ENCODE measurements around the gene THAP12.

THAP12 gene

DNA sequence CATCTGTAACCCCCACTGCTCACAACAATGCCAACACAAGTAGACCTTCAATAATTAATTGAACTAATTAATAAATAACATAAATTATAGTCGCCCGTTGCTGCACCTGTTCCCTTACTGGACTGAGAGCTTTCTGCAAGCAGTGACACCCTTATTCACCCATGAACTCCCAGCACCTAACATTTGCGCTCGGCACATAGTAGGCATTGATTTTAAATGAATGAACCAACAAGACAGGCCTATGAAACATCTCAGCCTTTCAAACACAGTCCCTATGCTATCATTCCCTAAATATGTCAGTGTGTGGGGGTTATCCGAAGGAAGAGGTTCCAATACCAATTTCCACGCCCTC is 1.1 kb downstream of the THAP12 start:
- DNase-seq, result no peak

DNA sequence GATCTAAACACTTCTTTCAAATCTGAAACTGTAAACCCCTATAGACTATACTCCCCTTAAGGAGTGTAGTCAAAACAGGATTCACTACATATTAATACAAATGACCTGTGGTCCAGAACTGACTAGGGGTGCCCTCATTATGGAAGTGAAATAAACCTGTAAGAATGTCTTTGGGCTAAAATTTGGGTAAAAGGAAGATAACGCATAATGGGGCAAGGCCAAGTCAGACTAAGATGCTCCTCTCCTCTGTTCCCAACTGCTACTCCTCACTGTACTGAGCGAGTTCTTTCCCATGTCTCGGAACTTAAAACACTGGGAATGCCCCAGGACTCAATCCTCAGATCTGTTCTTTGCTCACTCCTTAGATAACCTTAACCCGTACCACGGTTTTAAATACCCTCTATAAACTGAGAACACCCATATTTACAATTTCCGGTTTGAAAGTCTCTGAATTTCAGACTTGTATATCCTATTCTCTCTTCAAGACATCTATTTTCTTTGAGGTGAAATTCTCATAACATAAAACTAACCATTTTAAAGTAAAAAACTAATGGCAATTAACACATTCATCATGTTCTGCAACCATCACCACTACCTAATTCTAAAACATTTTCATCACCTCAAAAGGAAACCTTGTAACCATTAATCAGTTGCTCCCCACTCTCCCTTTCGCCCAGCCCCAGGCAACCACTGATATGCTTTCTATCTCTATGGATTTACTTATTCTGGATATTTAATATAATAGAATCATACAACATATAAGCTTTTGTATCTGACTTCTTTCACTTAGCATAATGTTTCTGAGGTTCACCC is 4.0 kb downstream of the THAP12 start:
- no peak for DNase-seq

DNA sequence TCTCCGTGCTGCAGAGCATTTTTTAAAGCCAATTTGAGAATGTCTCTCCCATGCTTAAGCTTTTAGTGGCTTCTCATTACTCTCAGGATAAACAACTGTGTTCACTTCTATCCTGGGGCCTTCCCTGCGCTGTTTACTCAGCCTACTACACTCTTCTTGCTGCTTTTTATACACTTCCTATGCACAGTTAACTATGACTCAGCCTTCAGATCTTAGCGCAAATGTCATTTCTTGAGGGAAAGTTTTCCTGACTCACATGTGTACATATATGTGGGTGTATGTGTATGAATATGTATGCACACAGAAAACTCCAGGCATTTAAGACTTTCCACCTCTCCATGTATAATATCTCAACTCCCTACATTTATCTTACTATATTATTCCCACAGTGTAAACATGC is 9.8 kb downstream of the THAP12 start:
- DNase-seq, result no peak

DNA sequence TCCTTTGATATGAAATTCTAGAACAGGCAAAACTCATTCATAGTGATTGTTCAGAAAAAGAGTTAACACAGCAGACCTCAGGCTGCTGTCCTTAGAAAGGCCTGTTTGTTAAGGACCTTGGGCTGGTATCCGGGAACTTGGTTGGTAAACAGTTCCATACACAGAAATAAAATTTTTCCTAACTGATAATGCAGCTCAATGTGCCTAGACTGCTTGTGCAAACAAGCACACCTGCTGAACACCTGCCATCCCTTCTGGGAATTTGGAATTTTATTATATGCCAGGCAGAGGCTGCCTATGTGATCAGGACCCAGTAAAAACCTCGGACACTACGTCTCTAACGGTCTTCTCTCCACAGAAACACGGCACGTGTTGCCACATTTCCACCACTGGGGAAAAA is 11.5 kb downstream of the THAP12 start:
- no peak for DNase-seq

DNA sequence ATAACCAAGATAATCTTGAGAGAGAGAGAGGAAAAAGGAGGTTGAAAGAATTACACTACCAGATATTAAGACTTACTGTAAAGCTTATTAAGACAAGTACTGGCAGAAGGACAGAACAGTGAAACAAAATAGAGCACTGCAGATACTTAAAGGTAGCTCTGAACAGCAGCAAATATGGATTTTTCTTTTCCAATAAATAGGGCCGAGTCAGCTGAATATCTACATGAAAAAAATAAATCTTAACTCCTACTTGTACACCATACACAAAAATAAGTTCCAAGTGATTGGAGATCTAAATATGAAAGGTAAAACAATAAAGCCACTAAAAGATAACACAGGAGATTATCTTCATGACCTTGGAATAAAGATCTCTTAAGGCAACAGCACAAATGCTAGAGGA is 12.4 kb downstream of the THAP12 start:
- DNase-seq, result no peak

DNA sequence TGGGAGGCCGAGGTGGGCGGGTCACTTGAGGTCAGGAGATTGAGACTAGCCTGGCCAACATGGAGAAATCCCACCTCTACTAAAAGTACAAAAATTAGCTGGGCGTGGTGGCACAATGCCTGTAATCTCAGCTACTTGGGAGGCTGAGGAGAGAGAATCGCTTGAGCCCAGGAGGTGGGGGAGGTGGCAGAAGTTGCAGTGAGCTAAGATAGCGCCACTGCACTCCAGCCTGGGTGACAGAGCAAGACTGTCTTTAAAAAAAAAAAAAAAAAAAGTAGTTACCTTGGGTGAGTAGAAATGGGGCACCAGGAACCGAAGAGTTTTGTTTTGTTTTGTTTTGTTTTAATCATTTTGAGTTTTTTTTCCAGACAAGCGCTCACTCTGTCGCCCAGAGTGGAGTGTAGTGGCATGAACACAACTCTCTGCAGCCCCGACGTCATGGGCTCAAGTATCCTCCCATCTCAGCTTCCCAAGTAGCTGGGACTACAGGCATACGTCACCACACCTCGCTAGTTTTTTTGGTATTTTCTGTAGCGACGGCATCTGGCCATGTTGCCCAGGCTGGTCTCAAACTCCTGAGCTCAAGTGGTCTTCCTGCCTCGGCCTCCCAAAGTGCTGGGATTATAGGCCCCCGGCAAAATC is 15.8 kb downstream of the THAP12 start:
- no peak for DNase-seq

DNA sequence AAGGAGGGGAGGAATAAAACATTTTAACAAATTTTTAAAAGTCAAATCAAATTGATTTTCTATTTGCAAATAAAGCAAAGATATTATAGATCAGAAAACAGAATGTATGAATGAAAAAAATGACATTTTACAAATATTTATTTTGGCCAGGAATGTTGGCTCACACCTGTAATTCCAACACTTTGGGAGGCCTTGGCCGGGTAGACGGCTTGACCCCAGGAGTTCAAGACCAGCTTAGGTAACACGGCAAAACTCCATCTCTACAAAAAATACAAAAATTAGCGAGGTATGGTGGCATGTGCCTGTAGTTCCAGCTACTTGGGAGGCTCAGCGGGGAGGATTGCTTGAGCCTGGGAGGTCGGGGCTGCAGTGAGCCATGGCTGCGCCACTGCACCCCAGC is 18.2 kb downstream of the THAP12 start:
- no peak for DNase-seq

DNA sequence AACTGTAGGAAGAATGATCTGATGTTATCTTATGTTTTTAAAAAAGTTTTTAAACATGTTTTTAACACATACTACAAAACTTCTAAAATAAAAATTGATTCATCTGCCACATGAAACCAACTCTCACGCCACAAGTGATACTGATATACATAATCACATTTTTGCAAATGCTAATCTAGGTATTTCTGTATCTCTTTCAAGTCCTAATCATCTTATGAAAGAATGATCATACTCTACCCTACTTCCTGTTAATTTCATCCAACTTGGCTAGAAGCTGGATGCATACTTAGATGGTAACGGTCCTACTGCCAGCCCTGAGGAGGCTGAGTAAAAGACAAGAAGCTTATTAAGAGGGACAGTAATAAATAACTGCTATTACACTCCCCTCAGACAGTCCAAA is 19.2 kb downstream of the THAP12 start:
- no peak for DNase-seq

DNA sequence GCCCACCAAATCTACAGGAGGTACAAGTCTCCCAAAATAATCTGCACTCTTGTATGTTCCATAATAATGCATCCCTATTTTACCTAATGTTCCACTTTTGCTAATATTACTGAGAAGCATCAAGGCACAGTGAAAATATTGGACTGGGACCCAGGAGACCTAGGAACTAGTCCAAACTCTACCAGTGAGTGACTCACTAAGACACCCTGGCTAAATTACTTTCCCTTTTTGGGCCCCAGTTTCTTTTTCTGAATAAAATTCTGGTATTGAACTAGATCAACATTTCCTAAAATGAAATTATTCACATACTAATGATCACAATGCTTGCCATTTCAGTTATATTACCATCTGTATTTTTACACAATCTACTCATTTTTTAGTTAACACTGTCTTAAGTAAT is 19.6 kb downstream of the THAP12 start:
- no peak for DNase-seq

DNA sequence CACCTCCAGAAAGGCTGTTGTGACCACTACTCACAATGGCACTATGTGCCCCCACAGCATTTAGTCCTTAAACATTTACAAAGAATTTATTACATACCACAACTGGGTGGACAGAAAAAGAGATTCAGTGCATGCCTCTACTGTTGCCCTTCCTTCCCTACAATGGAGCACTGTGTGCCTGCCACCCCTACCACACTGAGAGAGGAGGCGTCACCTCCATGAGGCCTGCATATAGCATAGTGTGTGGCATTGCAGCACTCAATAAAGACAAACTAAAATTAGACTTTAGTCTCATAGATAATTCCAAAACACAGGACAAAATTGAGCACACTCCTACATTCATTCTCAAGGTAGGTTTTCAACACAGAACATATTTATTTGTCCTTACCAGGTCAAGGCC is 25.8 kb downstream of the THAP12 start:
- no peak for DNase-seq

DNA sequence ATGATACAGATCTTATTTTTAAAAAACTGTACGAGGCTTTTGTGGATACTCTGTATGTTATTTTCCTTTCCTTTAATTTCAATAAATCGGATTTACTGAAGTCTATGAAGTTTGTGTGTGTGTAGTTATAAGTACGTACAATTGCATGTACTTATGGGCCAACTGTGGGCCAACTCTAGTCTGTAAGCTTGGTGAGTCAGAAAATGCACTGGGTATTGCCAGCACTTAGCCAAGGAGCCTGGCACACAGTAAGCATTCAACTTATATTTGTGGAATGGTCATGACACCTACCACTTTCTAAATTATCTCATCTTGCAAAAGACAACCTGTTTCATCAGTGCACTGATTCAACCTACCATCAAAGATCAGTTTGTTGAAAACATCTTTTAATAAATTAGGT is 32.6 kb downstream of the THAP12 start:
- DNase-seq, result no peak

DNA sequence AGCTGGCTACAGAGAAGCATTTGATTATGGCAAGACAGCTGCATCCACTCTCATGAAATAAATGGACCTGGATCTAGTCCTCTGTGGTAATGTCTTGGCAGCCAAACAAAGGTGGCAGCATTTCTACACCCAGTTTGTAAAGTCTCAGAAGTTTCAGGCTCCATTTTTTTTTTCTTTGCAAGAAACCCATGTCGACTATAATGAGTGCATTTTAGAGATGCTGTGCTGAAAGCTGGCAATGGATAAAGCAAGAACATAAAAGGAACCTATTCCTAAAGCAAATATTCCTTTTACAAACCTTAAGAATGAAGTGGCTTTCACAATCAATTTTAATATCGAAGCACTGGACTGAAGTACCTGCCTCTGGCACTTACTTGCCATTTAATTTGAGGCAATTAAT is 33.5 kb downstream of the THAP12 start:
- no peak for DNase-seq

DNA sequence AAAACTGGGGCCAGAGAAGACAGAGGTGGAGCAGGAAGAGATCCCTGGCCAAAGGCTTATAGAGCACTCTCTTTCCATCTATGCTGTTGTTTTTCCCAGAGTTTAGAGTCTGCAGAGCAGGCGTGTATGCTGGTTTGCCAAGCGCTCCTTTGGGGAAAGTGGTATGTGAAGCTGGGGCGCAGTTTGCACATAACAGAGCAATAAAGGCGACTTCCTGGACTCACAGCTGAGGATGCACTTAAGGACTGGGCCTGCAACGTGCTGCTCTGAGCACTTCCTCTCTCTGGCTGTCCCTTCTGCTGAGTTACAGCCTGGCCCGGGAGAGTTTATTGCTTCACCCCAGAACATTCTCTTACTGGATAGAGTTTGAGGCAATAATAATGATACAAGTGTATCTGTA is 41.7 kb downstream of the THAP12 start:
- DNase-seq, result no peak

DNA sequence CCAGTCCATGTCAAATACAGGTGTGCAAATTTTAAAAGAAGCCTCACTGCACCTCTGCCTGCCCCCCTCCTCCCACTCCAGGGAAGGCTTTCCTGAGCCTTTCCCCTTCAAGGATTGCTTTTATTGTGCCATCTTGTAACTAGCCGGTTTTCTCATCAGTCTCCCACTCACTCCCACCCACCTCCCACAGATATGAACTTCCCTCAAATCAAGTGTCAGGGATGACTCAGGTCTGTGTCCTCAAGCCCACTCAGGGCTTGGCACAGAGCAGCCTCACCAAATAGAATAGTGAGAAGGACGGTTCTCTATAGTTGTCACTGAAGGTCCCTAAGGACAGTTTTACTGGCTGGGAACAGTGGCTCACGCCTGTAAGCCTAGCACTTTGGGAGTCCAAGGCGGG is 43.0 kb downstream of the THAP12 start:
- no peak for DNase-seq

DNA sequence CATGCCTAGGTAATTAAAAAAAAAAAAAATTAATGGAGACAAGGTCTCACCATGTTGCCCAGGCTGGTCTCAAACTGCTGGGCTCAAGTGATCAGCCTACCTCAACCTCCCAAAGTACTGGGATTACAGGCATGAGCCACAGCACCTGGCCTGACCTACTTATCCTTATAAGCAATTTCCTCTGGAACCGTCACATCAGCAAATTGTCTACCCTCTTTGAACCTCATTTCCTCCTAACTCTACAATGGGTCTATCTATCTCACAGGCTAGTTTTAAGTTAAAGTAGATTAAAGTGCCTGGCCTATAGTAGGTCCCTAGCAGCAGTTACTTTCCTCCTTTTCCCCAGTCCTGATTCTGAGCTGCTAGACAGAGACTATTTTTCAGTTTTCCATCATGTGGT is 43.5 kb downstream of the THAP12 start:
- no peak for DNase-seq

DNA sequence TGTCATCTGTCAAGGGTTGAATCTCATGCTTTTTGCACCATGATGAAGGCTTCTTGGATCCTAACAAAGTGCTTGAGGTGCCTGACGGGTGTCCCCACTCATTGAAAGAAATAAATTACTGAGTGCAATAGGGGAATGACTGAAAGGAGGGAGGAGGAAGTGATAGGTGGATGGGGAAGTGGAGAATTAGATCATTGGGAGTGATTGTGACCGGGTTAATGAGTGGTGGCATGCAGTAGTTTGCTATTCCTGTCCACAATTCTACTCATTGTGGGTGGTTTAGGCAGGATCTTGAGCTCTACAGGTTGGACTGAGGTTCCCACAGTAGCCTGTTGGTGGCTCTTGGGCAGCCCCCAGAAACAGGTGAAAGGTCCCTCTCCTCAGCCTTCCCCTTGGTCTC is 44.3 kb downstream of the THAP12 start:
- no peak for DNase-seq

DNA sequence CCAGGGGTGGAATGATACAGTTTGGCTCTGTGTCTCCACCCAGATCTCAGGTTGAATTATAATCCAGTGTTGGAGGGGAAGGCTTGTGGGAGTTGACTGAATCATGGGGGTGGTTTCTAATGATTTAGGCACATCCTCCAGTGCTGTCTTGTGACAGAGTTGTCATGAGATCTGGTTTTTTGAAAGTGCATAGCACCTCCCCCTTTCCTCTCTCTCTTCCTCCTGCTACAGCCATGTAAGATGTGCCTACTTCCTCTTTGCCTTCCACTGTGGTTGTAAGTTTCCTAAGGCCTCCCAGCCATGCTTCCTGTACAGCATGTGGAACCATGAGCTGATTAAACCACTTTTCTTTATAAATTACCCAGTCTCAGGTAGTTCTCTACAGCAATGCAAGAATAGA is 45.1 kb downstream of the THAP12 start:
- DNase-seq, result no peak

DNA sequence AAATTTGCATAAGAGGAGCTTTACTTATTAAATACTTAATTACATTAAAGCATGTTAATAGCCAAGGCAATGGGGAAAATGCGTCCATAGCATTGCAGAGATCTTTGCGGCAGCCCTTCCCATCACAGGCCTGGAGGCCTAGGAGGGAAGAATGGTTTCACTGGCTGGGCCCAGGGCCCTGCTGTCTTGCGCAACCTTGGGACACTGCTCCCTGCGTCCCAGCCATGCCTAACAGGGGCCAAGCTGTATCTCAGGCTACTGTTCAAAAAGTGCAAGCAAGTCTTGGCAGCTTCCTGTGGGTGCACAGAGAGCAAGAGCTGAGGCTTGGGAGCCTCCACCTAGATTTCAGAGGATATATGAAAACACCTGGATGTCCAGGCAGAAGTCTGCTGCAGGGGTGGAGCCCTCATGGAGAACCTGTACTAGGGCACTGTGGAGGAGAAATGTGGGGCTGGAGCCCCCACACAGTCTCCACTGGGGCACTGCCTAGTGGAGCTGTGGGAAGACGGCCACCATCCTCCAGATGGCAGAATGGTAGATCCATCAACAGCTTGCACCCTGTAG is 46.0 kb downstream of the THAP12 start:
- DNase-seq, result no peak

DNA sequence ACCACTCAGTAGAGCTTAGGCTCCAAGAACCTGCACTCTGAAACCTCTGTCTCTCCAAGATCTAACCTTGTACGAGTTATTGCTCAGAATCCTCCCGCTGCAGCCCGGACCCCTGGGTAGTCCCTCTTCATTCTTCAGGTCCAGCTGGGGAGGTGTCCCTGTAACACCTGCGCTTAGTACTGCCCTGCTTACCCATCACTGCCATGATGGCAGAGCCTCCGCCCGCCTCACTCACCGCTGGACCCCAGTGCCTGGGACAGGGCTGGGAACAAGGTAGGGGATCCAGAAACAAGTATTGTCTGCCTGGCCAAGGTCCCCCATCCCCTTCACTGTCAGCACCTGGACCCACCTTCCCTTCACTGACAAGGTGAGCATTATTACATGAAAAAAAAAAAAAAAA is 50.3 kb downstream of the THAP12 start:
- no peak for DNase-seq

DNA sequence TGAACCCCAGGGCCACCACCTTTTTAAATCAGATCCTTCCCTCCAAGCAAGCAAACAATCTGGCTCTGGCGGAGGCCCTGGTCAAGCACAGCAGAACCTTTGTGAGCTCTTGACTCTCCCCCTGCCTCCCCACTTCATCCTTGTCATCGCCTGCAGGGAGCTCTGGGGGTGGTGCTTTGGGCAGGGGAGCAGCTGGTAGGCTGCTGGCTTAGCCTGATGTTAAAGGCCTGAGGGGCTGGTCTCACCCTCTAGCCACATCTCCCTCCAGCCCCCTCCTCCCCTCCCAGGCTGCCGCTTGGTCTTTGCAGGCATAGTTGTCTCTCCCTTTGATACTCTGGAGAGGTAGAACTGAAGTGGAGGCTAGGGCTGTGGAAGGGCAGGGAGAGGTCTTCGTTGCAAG is 50.9 kb downstream of the THAP12 start:
- no peak for DNase-seq

DNA sequence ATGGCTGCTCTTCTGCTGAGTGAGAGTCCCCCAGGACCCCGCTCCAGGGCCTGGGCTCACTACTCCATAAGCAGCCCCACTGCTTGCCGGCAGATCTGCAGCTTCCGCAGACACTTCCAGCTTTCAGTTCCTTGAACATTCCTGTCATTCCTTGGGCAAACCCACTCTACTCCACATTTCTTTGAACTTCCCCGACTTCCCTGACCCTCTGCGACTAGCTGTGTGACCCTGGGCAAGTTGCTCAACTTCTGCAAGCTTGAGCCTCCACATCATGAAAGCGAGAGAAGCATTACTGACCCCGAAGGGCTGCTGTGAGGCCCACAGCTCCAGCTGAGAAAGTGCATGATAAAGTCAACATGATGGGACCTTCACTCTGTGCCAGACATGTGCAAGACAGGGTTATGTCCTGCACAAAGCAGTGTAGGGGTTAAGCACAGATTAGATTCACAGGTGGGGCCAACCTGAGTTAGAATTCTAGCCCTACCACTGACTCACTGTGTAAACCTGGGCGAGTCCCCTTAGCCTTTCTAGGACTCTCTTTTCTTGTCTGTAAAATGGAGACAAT is 51.8 kb downstream of the THAP12 start:
- DNase-seq, result peak; percentile 69

DNA sequence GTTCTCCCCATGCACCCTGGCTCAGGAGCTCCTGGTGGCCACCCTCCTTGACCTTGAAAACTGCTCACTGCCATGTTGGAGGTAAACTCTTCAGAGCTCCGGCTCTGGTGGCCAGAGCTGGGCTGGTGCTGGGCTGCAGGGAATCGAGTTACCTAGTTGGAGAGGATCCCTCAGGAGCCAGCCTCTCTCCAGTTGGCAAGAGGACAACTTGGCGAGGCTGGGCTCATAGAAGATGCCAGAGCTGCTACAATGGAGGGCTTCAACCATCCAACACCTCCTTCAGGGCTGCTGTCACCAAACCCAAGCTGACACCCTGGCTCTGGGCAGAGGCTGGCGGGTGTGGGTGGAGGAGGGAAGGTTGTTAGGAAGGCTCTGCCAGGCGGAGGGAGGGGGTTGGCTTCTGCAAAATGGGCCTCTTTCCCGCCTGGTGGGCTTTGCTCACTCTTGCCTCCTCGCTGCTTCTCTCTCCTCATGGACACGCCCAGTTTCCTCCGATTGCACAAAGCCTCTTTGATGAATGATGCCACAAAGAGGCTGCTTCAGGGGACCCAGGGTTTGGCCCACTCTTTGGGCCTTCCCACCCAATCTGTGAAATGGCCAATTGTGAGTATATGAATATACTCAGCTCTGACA is 53.1 kb downstream of the THAP12 start:
- DNase-seq, result no peak

DNA sequence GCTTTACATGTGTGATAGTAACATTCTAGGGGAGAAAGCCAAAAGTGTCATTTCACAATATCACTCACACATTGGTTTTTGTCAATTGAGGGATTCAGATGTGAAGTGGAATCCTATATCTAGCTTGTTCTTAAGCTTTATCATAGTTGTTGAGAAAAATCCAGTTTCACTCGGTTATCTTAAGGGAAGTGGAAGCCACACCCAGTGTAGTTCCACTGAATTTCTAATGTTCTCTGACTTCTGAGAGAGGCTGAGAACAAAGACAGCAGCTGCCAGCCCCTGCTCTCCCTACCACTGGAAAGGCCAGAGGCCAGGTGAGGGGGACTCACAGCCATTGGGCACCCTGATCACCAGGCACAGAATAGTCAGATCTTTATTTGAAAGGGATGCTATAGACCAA is 53.7 kb downstream of the THAP12 start:
- DNase-seq, result no peak

DNA sequence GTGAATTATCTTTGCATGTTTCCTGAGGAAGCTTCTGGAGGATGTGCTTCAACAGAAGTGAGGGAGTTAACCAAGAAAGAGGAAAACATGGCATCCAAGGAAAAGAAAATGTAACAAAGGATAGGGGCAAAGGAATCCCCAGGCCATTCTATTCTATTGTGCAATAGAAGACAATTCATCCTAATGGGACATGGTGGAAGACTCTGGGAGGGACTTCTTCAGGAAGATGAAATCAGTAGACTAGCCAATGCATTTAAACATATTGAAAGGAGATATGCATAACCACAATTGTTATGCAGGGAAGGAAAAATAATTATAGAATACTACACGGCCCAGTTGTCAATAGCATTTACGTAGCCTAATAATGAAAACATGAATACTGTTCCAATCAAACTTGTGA is 55.7 kb downstream of the THAP12 start:
- DNase-seq, result no peak
